GM12878 (cell line): ENCODE data around the gene SCUBE3. TPM values are rescaled to one million over a fixed set of nuclear protein-coding genes. Genes with fewer than 3 reads are reported as not detected.

Source experiments
- ATAC-seq: fragments of 200-7000 bp; cut with Tn5 transposase; 3 replicates; pipeline ENCODE4 v1.9.1; 2020; ENCODE audit warnings: mild to moderate bottlenecking, moderate library complexity
- BruUV-seq: library from RNA; stranded (reverse); fragments of 400-500 nt; replicated peaks from 2 replicates; lab custom pipeline; 2021; lab: Mats Ljungman, UMichigan
- CTCF ChIA-PET: fragments of 300-600 bp; sonication (Branson Sonifier 250); formaldehyde crosslinking; extraction: SDS; loops from one replicate; lab custom pipeline; 2021; ENCODE audit warnings: inconsistent platforms; lab: Yijun Ruan, JAX
- POLR2A ChIA-PET: fragments of 350-600 bp; formaldehyde crosslinking; extraction: SDS; loops from one replicate; lab custom pipeline; 2021; ENCODE audit warnings: inconsistent platforms; lab: Charles Lee
- RAD21 ChIA-PET: fragments of 300-600 bp; sonication (Branson Sonifier 250); formaldehyde crosslinking; loops from one replicate; lab custom pipeline; 2023; ENCODE audit warnings: antibody characterized with exemption; ENCODE audit not compliant: unreplicated experiment; lab: Charles Lee
- SMC1A ChIA-PET: fragments of 300-600 bp; sonication (Branson Sonifier 250); formaldehyde crosslinking; loops from one replicate; lab custom pipeline; 2023; ENCODE audit not compliant: unreplicated experiment, uncharacterized antibody; lab: Charles Lee
- DNase-seq: peaks from one replicate; pipeline ENCODE4 v3.0.0-alpha.2; 2011; ENCODE audit warnings: low read depth, low spot score
- FAIRE-seq: peaks from 3 replicates; lab custom pipeline; 2011; peaks lifted over from hg19 to GRCh38; lab: Jason Lieb, UNC
- H2AFZ ChIP-seq: 2 replicates; pipeline ENCODE4 v1.6.0; 2011; ENCODE audit warnings: low read depth, low read length, control low read depth; ENCODE audit not compliant: control insufficient read depth
- H3K27ac ChIP-seq: 2 replicates; pipeline ENCODE4 v1.5.1; 2011; ENCODE audit warnings: control low read depth; ENCODE audit not compliant: control insufficient read depth, insufficient read depth
- H3K27me3 ChIP-seq, 2 experiments: replicated peaks in 1 of 2; 2 replicates each; pipeline versions ENCODE4 v1.6.0 to v1.6.1; 2011; ENCODE audit warnings: low read length in 1 of 2; ENCODE audit not compliant: control insufficient read depth in 2 of 2, insufficient read depth in 2 of 2
- H3K36me3 ChIP-seq, 2 experiments: 2 replicates each; pipeline ENCODE4 v1.5.1; 2011; ENCODE audit warnings: low read length in 1 of 2; ENCODE audit not compliant: control insufficient read depth in 2 of 2, insufficient read depth in 2 of 2
- H3K4me1 ChIP-seq: 2 replicates; pipeline ENCODE4 v1.6.1; 2011; ENCODE audit warnings: mild to moderate bottlenecking, low read length, moderate library complexity, mixed read lengths; ENCODE audit not compliant: control insufficient read depth, insufficient read depth
- H3K4me2 ChIP-seq: 2 replicates; pipeline ENCODE4 v1.6.0; 2011; ENCODE audit warnings: control low read depth; ENCODE audit not compliant: control insufficient read depth, insufficient read depth
- H3K4me3 ChIP-seq: fragments of 200-600 bp; sonication (generic); 2 replicates; pipeline ENCODE4 v1.5.1; 2016
- H3K79me2 ChIP-seq: 2 replicates; pipeline ENCODE4 v1.6.0; 2011; ENCODE audit warnings: low read length; ENCODE audit not compliant: control insufficient read depth, insufficient read depth
- H3K9ac ChIP-seq: 2 replicates; pipeline ENCODE4 v1.8.0; 2011; ENCODE audit warnings: low read length, control low read depth, mixed read lengths; ENCODE audit not compliant: control insufficient read depth, insufficient read depth
- H3K9me3 ChIP-seq: replicated peaks from 3 replicates; pipeline ENCODE4 v1.5.1; 2011; ENCODE audit warnings: mild to moderate bottlenecking, low read length; ENCODE audit not compliant: control insufficient read depth, insufficient read depth
- H4K20me1 ChIP-seq: 2 replicates; pipeline ENCODE4 v1.6.0; 2011; ENCODE audit not compliant: control insufficient read depth, insufficient read depth
- EGR1 ChIP-seq, 2 experiments: IDR thresholded peaks; 1 replicate in 1 of 2; 2 replicates in 1 of 2; pipeline ENCODE4 v1.6.1; 2011 to 2012; ENCODE audit warnings: low read depth in 2 of 2, low read length in 2 of 2, borderline replicate concordance in 1 of 2, mild to moderate bottlenecking in 1 of 2, moderate library complexity in 1 of 2
- ETV6 ChIP-seq, 2 experiments: fragments of 450-650 bp in 1 of 2; IDR thresholded peaks in 1 of 2; conservative IDR thresholded peaks in 1 of 2; 2 replicates each; pipeline ENCODE4 v1.6.1; 2014; ENCODE audit warnings: antibody characterized with exemption in 1 of 2, borderline replicate concordance in 1 of 2, low read depth in 1 of 2, mild to moderate bottlenecking in 1 of 2, moderate library complexity in 1 of 2
- FOS ChIP-seq: IDR thresholded peaks from 3 replicates; pipeline ENCODE4 v1.6.1; 2011; ENCODE audit warnings: borderline replicate concordance; ENCODE audit not compliant: insufficient read length; ENCODE audit errors: extremely low read depth
- FOXK2 ChIP-seq: fragments of 450-650 bp; IDR thresholded peaks from 2 replicates; pipeline ENCODE4 v1.6.1; 2017; ENCODE audit warnings: mild to moderate bottlenecking, moderate library complexity
- KDM1A ChIP-seq: fragments of 200-600 bp; sonication (generic); IDR thresholded peaks from 2 replicates; pipeline ENCODE4 v1.6.1; 2016; ENCODE audit warnings: borderline replicate concordance
- SUZ12 ChIP-seq: fragments of 200-600 bp; sonication (generic); IDR thresholded peaks from one replicate; pipeline ENCODE4 v1.6.1; 2018; ENCODE audit warnings: antibody characterized with exemption, mild to moderate bottlenecking; ENCODE audit not compliant: unreplicated experiment
- WGBS: methylation state at CpG from one replicate; pipeline ENCODE4 v1.1.6; 2016; ENCODE audit warnings: low lambda C conversion rate; ENCODE audit not compliant: insufficient replicate concordance, insufficient coverage; ENCODE audit errors: missing lambda C conversion rate; 5-methylcytosine and 5-hydroxymethylcytosine counted together
- in situ Hi-C: fragments of 300-500 bp; cut with MboI; formaldehyde crosslinking; loops from 9 replicates; pipeline ENCODE4 v1.14.3; 2018; ENCODE audit warnings: mixed read lengths
- intact Hi-C: fragments of 100-400 bp; cut with micrococcal nuclease; formaldehyde crosslinking; loops from one replicate; pipeline ENCODE4 v1.14.2; 2022; ENCODE audit not compliant: unreplicated experiment
- polyA plus RNA-seq, 11 experiments: library from polyadenylated mRNA; depleted of rRNA in 4 of 11; unstranded in 6 of 11; stranded (reverse) in 5 of 11; fragments of >200 nt; fragmentation: Nextera tagmentation in 4 of 11; fragmentation: Illumina TruSeq in 1 of 11; extraction: Ambion mirVana in 4 of 11; extraction: Trizol in 1 of 11; gene quantifications; 1 replicate in 1 of 11; 2 replicates in 10 of 11; pipeline versions ENCODE4 v1.2.1 to v1.2.3, GENCODE V29; 2011 to 2016; ENCODE audit warnings: inconsistent platforms in 2 of 11, missing spikeins in 2 of 11, low read depth in 1 of 11
- total RNA-seq, 4 experiments: library from RNA; depleted of rRNA in 3 of 4; stranded (reverse); fragments of >200 nt in 3 of 4; fragmentation: Illumina TruSeq in 1 of 4; extraction: Trizol in 1 of 4; gene quantifications; 2 replicates each; pipeline versions ENCODE4 v1.2.1 to v1.2.3, GENCODE V29; 2013 to 2021
- TF ChIP-seq, protein P1 (sequence below): IDR thresholded peaks from 2 replicates; pipeline ENCODE4 v1.6.1; 2011; ENCODE audit warnings: borderline replicate concordance, low read depth, mild to moderate bottlenecking, moderate library complexity, low read length; ENCODE audit not compliant: insufficient read depth, poor library complexity, severe bottlenecking

The SCUBE3 gene
- total and polyA plus RNA-seq, 10 of the 15 experiments (the other 5 are each of a cell fraction or from before 2014, with no cell fraction given), result under 0.01 to 0.20 (median 0.07) TPM; not detected in 4

DNA sequence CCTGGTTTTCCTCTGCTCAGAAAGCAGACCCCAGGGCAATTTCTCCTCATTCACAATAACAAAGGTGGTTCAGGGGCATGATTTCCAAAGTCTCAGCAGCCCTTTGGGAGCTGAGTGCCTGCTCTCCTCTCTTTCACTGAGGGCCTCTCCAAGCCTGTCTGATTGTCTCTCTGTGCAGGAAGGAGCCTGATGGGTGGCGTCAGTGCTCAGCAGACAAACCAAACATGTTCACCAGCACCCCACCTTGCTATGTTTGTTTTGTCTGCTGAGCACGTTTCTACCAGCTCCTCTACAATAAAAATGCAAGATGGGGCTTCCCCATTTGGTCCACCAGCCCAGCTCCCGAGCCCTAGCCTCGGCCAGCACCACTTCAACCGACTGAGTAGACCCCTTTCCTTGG is 47.2 kb upstream of the SCUBE3 start:
- no peak overlapping the region for H3K4me2 ChIP-seq
- FAIRE-seq, result no peak
- 14% methylated on average over 5 of the region's 5 CpGs for WGBS
- no peaks in the 10 kb centered on the region; a peak in 1 of 4 replicates for H3K27me3 ChIP-seq
- H3K4me1 ChIP-seq, result peaks cover 11% of the 10 kb centered on the region; the same call in 1 of the 2 replicates
- intact Hi-C loops, result no loop called here
- ChIA-PET CTCF (no interaction called here), SMC1A (interaction anchor here (0.5 to 1.5 kb wide), 2 partner anchors 20 to 287 kb away, joined by 3 to 5 read pairs; no protein-coding TSS in a partner anchor), POLR2A (no interaction called here), RAD21 (no interaction called here)
- H3K9ac ChIP-seq, result no peak overlapping the region
- H3K4me3 ChIP-seq, result no peak overlapping the region
- BruUV-seq, result no TSS peak
- no peaks in the 10 kb centered on the region; the same call in 2 of the 3 replicates for H3K9me3 ChIP-seq
- no peaks in the 10 kb centered on the region for H3K79me2 ChIP-seq
- no peaks in the 10 kb centered on the region for H4K20me1 ChIP-seq
- H3K27ac ChIP-seq, result no peak overlapping the region
- no peak for ATAC-seq
- H3K36me3 ChIP-seq, result no peaks in the 10 kb centered on the region
- H2AFZ ChIP-seq, result no peak overlapping the region
- in situ Hi-C loops, result no loop called here
- DNase-seq, result no peak
- TF ChIP-seq, protein P1, sequence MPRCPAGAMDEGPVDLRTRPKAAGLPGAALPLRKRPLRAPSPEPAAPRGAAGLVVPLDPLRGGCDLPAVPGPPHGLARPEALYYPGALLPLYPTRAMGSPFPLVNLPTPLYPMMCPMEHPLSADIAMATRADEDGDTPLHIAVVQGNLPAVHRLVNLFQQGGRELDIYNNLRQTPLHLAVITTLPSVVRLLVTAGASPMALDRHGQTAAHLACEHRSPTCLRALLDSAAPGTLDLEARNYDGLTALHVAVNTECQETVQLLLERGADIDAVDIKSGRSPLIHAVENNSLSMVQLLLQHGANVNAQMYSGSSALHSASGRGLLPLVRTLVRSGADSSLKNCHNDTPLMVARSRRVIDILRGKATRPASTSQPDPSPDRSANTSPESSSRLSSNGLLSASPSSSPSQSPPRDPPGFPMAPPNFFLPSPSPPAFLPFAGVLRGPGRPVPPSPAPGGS, result no peak
- TF ChIP-seq FOS (no peak), EGR1 (IDR thresholded peaks at IDR 0.05; ENCODE audit: borderline replicate concordance in 1 of 2, low read depth in 2 of 2, low read length in 2 of 2) (no peak), ETV6 (conservative IDR thresholded peaks at IDR 0.05 in 1 of 2, IDR thresholded peaks at IDR 0.05 in 1 of 2; ENCODE audit: borderline replicate concordance in 1 of 2, low read depth in 1 of 2) (no peak), FOXK2 (no peak), KDM1A (no peak), SUZ12 (no peak)
- TF ChIP-seq, all 136 proteins: peak for 0
